Measurements from ENCODE around the gene ZBTB1. TPM values are rescaled to one million over a fixed set of nuclear protein-coding genes. Genes with fewer than 3 reads are reported as not detected.

Gene ZBTB1
- total RNA-seq, 1 experiment from 2014 or later, result 37.8 TPM

DNA sequence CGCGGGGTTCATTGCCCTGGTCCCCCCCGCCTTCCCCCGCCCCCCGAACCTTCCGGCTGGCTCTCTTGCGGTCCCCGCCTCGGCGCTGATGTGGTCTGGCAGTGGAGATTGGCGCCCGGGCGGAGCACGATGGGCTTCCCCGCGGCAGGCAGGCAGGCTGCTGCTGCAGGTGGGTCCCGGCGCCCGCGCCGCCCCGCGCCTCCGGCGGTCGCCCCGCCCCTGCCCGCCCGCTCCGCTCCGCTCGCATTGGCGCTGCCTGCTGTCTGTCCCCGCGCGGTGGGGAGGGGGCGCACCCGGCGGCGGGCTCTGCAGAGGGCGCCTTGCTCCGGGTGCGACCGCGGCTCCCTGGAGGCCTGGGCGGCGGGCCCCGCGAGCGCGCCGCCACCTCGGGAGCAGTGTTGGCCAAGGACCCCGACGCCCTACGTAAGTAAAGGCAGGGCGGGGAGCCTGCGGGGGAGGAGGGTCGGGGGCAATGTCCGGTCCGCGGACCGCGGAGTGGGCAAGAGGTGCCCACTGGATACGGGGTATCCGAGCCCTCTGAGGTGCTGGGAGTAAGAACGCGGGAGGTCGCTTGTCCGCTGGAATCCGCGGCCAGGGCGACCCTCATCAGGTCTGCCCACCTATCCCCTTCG is 39.3 kb upstream of the ZBTB1 start, which contains the start of gene AKAP5:
Gene AKAP5, plus strand, starts transcription at position 309 of the 632 bp plus-strand sequence. CDS start 2,896 bp downstream, outside the sequence.
- peak within 1 kb of the TSS; percentile 71 for H3K4me2 ChIP-seq (ENCODE audit: insufficient read depth, insufficient read length, low read length)
- H2BK20ac ChIP-seq (ENCODE audit: low read depth, low read length, poor library complexity, severe bottlenecking), result no peak within 1 kb of the TSS
- H3K27me3 ChIP-seq (ENCODE audit: insufficient read depth, low read length), result no peaks in the 10 kb centered on the region
- H4K20me1 ChIP-seq (ENCODE audit: control insufficient read depth, insufficient read depth, insufficient read length), result no peaks in the 10 kb centered on the region
- H3K79me2 ChIP-seq (ENCODE audit: insufficient read depth, low read length), result no peaks in the 10 kb centered on the region
- H2BK15ac ChIP-seq (ENCODE audit: low read depth, low read length), result no peak within 1 kb of the TSS
- no peak within 1 kb of the TSS for H2BK120ac ChIP-seq (ENCODE audit: low read depth, low read length, poor library complexity, severe bottlenecking)
- H3K4ac ChIP-seq (ENCODE audit: low read depth, low read length), result no peak within 1 kb of the TSS
- no peak within 1 kb of the TSS for H3K23ac ChIP-seq (ENCODE audit: insufficient read length, low read depth, low read length)
- Mint-ChIP-seq H3K27ac (peak within 1 kb of the TSS in 2 of 3 experiments; percentile 40 to 85; a peak in 4 of 7 replicates), H3K36me3 (ENCODE audit: insufficient read depth in 1 of 3, low read depth in 3 of 3) (peaks cover 0 to 9% (median 3%) of the 10 kb centered on the region in 3 experiments; a peak in 4 of 7 replicates), H3K4me3 (peak within 1 kb of the TSS; percentile 78 to 79), H3K4me1 (peaks cover 14% of the 10 kb centered on the region in 2 experiments), H3K27me3 (ENCODE audit: low read depth) (peaks cover 1% of the 10 kb centered on the region; the same call in 1 of the 2 replicates), H3K9me3 (no peaks in the 10 kb centered on the region)
- TF ChIP-seq, protein P1, sequence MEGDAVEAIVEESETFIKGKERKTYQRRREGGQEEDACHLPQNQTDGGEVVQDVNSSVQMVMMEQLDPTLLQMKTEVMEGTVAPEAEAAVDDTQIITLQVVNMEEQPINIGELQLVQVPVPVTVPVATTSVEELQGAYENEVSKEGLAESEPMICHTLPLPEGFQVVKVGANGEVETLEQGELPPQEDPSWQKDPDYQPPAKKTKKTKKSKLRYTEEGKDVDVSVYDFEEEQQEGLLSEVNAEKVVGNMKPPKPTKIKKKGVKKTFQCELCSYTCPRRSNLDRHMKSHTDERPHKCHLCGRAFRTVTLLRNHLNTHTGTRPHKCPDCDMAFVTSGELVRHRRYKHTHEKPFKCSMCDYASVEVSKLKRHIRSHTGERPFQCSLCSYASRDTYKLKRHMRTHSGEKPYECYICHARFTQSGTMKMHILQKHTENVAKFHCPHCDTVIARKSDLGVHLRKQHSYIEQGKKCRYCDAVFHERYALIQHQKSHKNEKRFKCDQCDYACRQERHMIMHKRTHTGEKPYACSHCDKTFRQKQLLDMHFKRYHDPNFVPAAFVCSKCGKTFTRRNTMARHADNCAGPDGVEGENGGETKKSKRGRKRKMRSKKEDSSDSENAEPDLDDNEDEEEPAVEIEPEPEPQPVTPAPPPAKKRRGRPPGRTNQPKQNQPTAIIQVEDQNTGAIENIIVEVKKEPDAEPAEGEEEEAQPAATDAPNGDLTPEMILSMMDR (conservative IDR thresholded peaks at IDR 0.05), result no peak
- H3K79me1 ChIP-seq (ENCODE audit: insufficient read depth, low read depth, low read length, poor library complexity, severe bottlenecking), result no peaks in the 10 kb centered on the region
- H2BK5ac ChIP-seq (ENCODE audit: insufficient read length, low read length), result no peak within 1 kb of the TSS
- H3K9me3 ChIP-seq (ENCODE audit: control insufficient read depth, low read depth, low read length), result no peaks in the 10 kb centered on the region
- H3T11ph ChIP-seq (ENCODE audit: low read length), result no peak within 1 kb of the TSS
- H3K23me2 ChIP-seq (ENCODE audit: insufficient read length, low read depth, low read length, poor library complexity, severe bottlenecking), result peaks cover 14% of the 10 kb centered on the region
- peak; percentile 90 for DNase-seq
- no peak within 1 kb of the TSS for H3K14ac ChIP-seq (ENCODE audit: insufficient read depth, low read length)
- H4K5ac ChIP-seq (ENCODE audit: insufficient read length, low read depth, low read length), result no peak within 1 kb of the TSS
- H4K91ac ChIP-seq (ENCODE audit: insufficient read length, low read depth, low read length), result no peak within 1 kb of the TSS
- no peak within 1 kb of the TSS for H3K27ac ChIP-seq (ENCODE audit: insufficient read length, low read depth, low read length)
- H2BK12ac ChIP-seq (ENCODE audit: insufficient read length, low read depth, low read length), result no peak within 1 kb of the TSS
- peak within 1 kb of the TSS; percentile 33 for H2AFZ ChIP-seq (ENCODE audit: low read length)
- peak within 1 kb of the TSS; percentile 47 for H3K9ac ChIP-seq (ENCODE audit: extremely low read depth, insufficient read length, low read length)
- H3K56ac ChIP-seq (ENCODE audit: insufficient read length, low read depth, low read length), result no peak within 1 kb of the TSS
- WGBS (ENCODE audit: extremely low coverage, insufficient read length, low lambda C conversion rate), result no CpG with 5 or more reads among the region's 74 CpGs
- H4K8ac ChIP-seq (replicated peaks; ENCODE audit: insufficient read length, low read depth, low read length), result no peak within 1 kb of the TSS
- no peaks in the 10 kb centered on the region for H3K4me1 ChIP-seq (ENCODE audit: insufficient read depth, low read length)
- H3K18ac ChIP-seq (ENCODE audit: insufficient read length, low read depth, low read length), result peak within 1 kb of the TSS; percentile 21
- H2AK5ac ChIP-seq (ENCODE audit: insufficient read length, low read length), result no peak within 1 kb of the TSS
